Neural crest cell (in vitro differentiated cells): Measurements from ENCODE around the gene ELN. TPM values are rescaled to one million over a fixed set of nuclear protein-coding genes. Genes with fewer than 3 reads are reported as not detected.
A peak's percentile ranks its signal among the peaks of the same experiment; 100 is the strongest.

Source experiments
- DNase-seq: peaks from one replicate; pipeline ENCODE4 v3.0.0; 2021; ENCODE audit warnings: low read depth, mixed read lengths, low spot score
- H3K27ac Mint-ChIP-seq: one replicate; pipeline ENCODE4 v1.8.0; 2021; ENCODE audit warnings: mild to moderate bottlenecking, mixed read lengths; ENCODE audit not compliant: unreplicated experiment
- H3K27me3 Mint-ChIP-seq: 2 replicates; pipeline ENCODE4 v1.8.0; 2021; ENCODE audit warnings: low read depth, mild to moderate bottlenecking, mixed read lengths
- H3K36me3 Mint-ChIP-seq: 2 replicates; pipeline ENCODE4 v1.8.0; 2021; ENCODE audit warnings: low read depth, mild to moderate bottlenecking, mixed read lengths
- H3K4me1 Mint-ChIP-seq: 2 replicates; pipeline ENCODE4 v1.8.0; 2021; ENCODE audit warnings: mixed read lengths
- H3K4me3 Mint-ChIP-seq: one replicate; pipeline ENCODE4 v1.8.0; 2021; ENCODE audit warnings: mild to moderate bottlenecking, mixed read lengths
- H3K9me3 Mint-ChIP-seq: 2 replicates; pipeline ENCODE4 v1.8.0; 2021; ENCODE audit warnings: mixed read lengths
- total RNA-seq: library from RNA; stranded (reverse); gene quantifications from 2 replicates; pipeline ENCODE4 v1.2.1, GENCODE V29; 2021
- TF ChIP-seq, protein P1 (sequence below): fragments of 200-600 bp; sonication (generic); conservative IDR thresholded peaks from 2 replicates; pipeline ENCODE4 v1.5.0; 2021; ENCODE audit warnings: antibody characterized with exemption, mild to moderate bottlenecking

Gene ELN
- total RNA-seq, 1 donor from 2014 or later: 1.0 TPM

DNA sequence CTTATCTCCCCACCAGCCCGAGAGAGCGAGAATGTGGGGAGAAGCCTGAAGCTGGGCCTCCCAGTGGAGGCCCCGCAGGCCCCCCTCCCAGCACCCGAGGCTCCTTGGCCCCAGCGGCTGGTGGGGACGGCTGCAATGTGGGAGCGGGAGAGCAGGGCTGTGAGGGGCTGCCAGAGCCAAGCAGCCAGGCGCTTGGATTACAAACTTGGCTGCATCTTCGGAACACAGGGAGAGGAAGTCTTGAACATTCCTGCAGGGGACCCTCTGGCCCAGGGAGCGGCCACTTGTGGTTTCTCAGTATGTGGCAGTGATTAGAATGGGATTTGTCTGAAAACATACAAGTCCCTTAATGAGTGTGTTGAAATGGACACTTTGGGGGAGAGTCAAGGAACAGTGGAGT lies 23.2 kb downstream of the ELN start:
- Mint-ChIP-seq H3K4me1 (no peaks in the 10 kb centered on the region), H3K36me3 (no peaks in the 10 kb centered on the region), H3K9me3 (no peaks in the 10 kb centered on the region), H3K4me3 (no peak overlapping the region), H3K27me3 (peaks cover 31% of the 10 kb centered on the region), H3K27ac (no peak overlapping the region)
- TF ChIP-seq, protein P1, sequence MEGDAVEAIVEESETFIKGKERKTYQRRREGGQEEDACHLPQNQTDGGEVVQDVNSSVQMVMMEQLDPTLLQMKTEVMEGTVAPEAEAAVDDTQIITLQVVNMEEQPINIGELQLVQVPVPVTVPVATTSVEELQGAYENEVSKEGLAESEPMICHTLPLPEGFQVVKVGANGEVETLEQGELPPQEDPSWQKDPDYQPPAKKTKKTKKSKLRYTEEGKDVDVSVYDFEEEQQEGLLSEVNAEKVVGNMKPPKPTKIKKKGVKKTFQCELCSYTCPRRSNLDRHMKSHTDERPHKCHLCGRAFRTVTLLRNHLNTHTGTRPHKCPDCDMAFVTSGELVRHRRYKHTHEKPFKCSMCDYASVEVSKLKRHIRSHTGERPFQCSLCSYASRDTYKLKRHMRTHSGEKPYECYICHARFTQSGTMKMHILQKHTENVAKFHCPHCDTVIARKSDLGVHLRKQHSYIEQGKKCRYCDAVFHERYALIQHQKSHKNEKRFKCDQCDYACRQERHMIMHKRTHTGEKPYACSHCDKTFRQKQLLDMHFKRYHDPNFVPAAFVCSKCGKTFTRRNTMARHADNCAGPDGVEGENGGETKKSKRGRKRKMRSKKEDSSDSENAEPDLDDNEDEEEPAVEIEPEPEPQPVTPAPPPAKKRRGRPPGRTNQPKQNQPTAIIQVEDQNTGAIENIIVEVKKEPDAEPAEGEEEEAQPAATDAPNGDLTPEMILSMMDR: no peak
- DNase-seq: no peak

DNA sequence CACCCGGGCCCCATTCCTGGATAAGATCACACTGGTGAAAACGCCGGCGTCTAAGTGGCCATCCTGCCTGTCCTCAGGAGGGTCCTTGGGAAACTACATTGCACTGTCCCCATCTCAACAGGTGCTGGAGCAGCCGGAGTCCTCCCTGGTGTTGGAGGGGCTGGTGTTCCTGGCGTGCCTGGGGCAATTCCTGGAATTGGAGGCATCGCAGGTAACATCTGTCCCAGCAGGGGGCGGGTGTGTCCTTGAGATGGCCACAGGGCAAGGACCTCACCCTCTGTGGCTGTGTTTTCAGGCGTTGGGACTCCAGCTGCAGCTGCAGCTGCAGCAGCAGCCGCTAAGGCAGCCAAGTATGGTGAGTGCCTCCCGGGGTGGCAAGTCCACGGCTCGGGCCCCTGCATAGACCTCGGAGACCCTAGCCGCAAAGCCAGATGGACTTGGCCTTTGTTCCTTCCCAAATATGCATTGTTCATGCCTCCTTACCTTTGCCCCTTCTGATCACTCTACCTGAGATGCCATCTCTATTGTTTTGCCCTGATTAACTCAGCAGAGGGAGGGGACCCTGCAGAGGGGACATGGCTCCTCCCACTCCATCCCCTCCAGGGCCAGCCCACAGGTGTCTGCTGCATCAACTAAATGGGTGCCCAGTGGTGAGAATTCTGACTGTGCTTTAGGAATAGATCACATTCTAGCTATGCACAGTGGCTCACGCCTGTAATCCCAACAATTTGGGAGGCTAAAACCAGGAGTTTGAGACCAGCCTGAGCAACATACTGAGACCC lies 23.8 kb downstream of the ELN start:
- Mint-ChIP-seq H3K4me1 (no peaks in the 10 kb centered on the region), H3K4me3 (no peak overlapping the region), H3K27me3 (peaks cover 31% of the 10 kb centered on the region), H3K9me3 (no peaks in the 10 kb centered on the region), H3K36me3 (no peaks in the 10 kb centered on the region), H3K27ac (no peak overlapping the region)
- peak; percentile 42 for DNase-seq
- TF ChIP-seq, protein P1: peak; percentile 45

DNA sequence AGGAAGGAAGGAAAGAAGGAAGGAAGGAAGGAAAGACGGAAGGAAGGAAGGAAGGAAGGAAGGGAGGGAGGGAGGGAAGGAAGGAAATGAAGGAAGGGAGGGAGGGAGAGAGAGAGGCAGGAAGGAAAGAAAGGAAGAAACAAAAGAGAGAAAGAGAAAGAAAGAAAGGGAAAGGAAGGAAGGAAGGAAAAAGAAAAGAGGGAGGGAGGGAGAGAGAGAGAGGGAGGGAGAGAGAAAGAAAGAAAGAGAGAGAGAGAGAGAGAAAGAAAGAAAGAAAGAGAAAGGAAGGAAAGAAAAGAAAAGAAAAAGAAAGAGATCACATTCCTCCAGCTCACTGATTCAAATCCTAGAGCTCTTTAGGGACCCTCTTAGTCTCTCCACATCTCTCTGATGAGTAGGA lies 24.7 kb downstream of the ELN start:
- Mint-ChIP-seq H3K36me3 (no peaks in the 10 kb centered on the region), H3K27ac (no peak overlapping the region), H3K4me1 (no peaks in the 10 kb centered on the region), H3K9me3 (no peaks in the 10 kb centered on the region), H3K27me3 (peaks cover 31% of the 10 kb centered on the region), H3K4me3 (no peak overlapping the region)
- TF ChIP-seq, protein P1: no peak
- no peak for DNase-seq

DNA sequence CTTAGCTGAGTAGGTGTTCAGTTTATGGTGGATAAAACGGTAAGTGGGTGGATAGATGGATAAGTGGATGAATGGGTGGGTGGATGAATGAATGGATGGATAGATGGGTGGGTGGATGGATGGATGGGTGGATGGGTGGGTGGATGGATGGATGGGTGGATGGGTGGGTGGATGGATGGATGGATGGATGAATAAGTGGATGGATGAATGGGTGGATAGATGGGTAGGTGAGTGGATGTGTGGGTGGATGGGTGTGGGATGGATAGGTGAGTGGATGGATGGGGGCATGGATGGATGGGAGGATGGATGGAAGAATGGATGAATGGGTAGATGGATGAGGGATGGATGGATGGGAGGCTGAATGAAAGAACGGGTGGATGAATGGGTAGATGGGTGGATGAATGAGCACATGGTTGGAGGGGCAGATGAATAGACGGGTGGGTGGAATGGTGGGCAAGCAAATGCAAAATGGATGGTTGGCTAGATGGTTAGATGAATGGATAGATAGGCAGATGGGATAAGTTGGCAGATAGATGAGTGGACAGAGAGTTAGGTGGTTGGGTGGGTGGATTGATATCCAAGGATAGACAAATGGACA lies 25.7 kb downstream of the ELN start:
- no peak overlapping the region for H3K27ac Mint-ChIP-seq
- no peak overlapping the region for H3K4me3 Mint-ChIP-seq
- H3K27me3 Mint-ChIP-seq: peaks cover 39% of the 10 kb centered on the region
- H3K4me1 Mint-ChIP-seq: no peaks in the 10 kb centered on the region
- no peaks in the 10 kb centered on the region for H3K36me3 Mint-ChIP-seq
- no peaks in the 10 kb centered on the region for H3K9me3 Mint-ChIP-seq
- TF ChIP-seq, protein P1: no peak
- no peak for DNase-seq

DNA sequence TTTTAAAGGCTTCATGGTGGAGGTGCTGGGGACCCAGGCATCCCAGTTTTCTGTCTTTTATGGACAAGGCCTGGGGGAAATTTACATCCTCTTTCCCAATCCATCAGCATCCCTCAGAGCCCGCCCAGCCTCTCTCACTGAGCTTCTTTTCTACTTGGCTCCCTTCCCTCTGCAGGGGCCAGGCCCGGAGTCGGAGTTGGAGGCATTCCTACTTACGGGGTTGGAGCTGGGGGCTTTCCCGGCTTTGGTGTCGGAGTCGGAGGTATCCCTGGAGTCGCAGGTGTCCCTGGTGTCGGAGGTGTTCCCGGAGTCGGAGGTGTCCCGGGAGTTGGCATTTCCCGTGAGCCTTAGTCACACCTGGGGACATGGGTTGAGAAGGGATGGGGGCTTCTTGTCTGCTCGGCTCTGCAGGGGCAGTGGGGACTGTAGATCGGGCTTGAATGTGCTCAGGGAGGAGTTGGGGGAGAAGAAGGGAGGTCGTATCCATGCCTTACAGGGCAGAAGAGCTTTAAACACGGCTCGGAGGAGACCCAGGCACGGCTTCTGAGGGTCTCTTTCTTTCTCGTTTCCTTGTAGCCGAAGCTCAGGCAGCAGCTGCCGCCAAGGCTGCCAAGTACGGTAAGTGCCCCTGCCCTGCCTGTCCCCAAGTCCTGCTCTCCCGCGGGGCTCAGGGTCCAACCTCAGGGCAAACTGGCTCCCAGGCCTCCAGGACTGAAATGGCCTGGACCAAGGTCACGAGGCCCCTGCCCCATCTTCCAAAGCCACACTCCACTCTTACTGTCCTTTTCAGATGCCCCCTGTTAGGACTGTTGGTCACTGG lies 28.3 kb downstream of the ELN start:
- H3K27ac Mint-ChIP-seq: no peak overlapping the region
- H3K4me1 Mint-ChIP-seq: no peaks in the 10 kb centered on the region
- H3K27me3 Mint-ChIP-seq: peaks cover 41% of the 10 kb centered on the region
- H3K36me3 Mint-ChIP-seq: no peaks in the 10 kb centered on the region
- H3K4me3 Mint-ChIP-seq: no peak overlapping the region
- TF ChIP-seq, protein P1: no peak
- no peak for DNase-seq
- H3K9me3 Mint-ChIP-seq: no peaks in the 10 kb centered on the region
